ENCODE measurements around the gene F11. TPM values are rescaled to one million over a fixed set of nuclear protein-coding genes. Genes with fewer than 3 reads are reported as not detected.
"Not testable (repeated sequence)": the region's sequence is repeated elsewhere in the genome, so short reads cannot be mapped to it uniquely, and the experiment has no call there.

The F11 gene
- total RNA-seq, 4 donors from 2014 or later: not detected

DNA sequence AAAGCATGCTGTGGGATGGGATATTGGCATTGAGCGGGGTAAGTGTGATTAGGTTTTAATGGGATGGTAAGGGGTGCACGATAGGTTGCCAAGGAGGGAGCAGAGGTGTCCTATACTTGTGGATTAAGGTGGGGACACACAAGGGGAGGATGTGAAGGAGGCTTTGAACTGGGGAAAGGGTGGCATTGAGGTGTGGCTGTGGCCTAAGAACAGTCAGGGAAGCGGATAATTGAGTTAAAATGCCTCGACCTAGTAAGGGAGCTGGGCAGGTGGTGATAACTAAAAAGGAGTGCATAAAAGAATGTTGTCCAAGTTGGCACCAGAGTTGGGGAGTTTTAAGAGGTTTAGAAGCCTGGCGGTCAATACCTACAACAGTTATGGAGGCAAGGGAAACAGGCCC, 21.2 kb upstream of the F11 start:
- Histone ChIP-seq H3K4me1 (no peaks in the 10 kb centered on the region), H3K27me3 (no peaks in the 10 kb centered on the region), H3K27ac (no peak overlapping the region), H3K4me3 (no peak overlapping the region), H3K9me3 (no peaks in the 10 kb centered on the region), H3K36me3 (no peaks in the 10 kb centered on the region)
- intact Hi-C loops (cut with DNase I): no loop called here
- DNase-seq: no peak
- WGBS, 2 donors: 81 to 82% methylated on average over 5 of the region's 5 CpGs
- TF ChIP-seq, protein P1, sequence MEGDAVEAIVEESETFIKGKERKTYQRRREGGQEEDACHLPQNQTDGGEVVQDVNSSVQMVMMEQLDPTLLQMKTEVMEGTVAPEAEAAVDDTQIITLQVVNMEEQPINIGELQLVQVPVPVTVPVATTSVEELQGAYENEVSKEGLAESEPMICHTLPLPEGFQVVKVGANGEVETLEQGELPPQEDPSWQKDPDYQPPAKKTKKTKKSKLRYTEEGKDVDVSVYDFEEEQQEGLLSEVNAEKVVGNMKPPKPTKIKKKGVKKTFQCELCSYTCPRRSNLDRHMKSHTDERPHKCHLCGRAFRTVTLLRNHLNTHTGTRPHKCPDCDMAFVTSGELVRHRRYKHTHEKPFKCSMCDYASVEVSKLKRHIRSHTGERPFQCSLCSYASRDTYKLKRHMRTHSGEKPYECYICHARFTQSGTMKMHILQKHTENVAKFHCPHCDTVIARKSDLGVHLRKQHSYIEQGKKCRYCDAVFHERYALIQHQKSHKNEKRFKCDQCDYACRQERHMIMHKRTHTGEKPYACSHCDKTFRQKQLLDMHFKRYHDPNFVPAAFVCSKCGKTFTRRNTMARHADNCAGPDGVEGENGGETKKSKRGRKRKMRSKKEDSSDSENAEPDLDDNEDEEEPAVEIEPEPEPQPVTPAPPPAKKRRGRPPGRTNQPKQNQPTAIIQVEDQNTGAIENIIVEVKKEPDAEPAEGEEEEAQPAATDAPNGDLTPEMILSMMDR (IDR thresholded peaks at IDR 0.05): no peak
- TF ChIP-seq POLR2A (IDR thresholded peaks at IDR 0.05): no peak

GRCh38 chr4:186247062-186247752, 18.8 kb upstream of the F11 start:
- DNase-seq; H3K4me3 ChIP-seq; H3K4me1 ChIP-seq; H3K9me3 ChIP-seq; H3K27ac ChIP-seq; intact Hi-C loops (cut with DNase I); H3K27me3 ChIP-seq; H3K36me3 ChIP-seq: not testable (repeated sequence)
- 82 to 84% methylated on average over 9 of the region's 9 CpGs for WGBS, 2 donors

DNA sequence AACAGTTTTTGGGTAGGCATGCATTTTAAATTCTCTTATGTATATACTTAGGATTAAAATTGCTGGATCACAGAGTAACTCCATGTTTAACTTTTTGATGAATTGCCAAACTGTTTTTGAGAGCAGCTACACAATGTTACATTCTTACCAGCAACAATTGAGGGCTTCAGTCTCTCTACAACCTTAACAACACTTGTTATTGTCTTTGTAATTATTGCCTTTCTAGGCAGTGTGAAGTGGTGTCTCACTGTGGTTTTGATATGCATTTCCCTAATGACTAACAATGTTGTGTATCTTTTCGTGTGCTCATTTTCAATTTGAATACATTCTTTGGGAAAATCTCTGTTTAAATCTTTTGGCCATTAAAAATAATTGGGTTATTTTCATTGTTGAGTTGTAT, 17.3 kb upstream of the F11 start:
- no peaks in the 10 kb centered on the region for H3K4me1 ChIP-seq
- H3K9me3 ChIP-seq: no peaks in the 10 kb centered on the region
- H3K4me3 ChIP-seq: no peak overlapping the region
- no peaks in the 10 kb centered on the region for H3K27me3 ChIP-seq
- WGBS, 2 donors: 42 to 75% methylated on average over 1 of the region's 1 CpG
- no peak overlapping the region for H3K27ac ChIP-seq
- no peak for DNase-seq
- TF ChIP-seq POLR2A (IDR thresholded peaks at IDR 0.05): no peak
- TF ChIP-seq, protein P1 (IDR thresholded peaks at IDR 0.05): no peak
- intact Hi-C loops (cut with DNase I): no loop called here
- H3K36me3 ChIP-seq: peaks cover 0 to 7% (median 0%) of the 10 kb centered on the region in 3 donors

DNA sequence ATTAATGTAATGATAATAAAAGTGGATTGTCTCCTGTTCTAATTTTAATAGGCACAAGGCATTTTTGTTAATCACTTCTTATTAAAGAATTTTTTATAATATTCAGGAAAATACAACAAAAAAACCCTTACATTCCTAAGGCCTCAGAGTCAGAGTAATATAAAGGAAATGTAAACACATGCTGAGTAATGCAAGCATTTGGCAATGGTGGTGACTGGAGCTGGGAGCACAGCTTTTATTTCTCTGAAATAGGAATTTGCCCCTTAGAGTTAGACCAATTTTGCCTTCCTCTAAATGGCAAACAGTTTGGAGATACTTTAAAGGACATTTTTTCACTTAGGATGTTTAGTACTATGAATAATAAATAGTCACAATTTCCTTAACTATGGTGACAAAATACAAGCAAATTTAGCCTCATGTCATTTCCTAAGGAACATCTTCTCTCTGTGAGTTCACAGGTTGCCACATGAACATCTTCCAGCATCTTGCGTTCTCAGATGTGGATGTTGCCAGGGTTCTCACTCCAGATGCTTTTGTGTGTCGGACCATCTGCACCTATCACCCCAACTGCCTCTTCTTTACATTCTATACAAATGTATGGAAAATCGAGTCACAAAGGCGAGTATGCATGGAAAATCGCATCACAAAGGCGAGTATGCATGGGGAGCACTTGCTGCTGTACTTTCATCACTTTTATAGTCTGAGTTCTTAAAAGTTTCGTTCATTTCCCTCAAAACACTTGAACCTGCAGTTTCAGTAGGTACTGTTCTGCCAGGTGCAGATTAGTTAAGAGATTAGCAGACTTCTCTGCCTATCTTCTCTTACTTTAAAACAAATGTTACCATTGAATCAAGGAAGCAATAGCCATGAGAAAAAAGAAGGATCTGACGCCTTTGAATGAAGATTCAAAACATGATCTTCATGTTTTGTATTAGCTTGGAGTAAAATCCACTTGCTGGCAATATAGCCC, 15.9 kb upstream of the F11 start:
- intact Hi-C loops (cut with DNase I): no loop called here
- H3K36me3 ChIP-seq: peaks cover 0 to 7% (median 0%) of the 10 kb centered on the region in 3 donors
- H3K27me3 ChIP-seq: no peaks in the 10 kb centered on the region
- 54 to 70% methylated on average over 8 of the region's 8 CpGs for WGBS, 2 donors
- no peak for TF ChIP-seq POLR2A (IDR thresholded peaks at IDR 0.05)
- H3K4me3 ChIP-seq: no peak overlapping the region
- H3K9me3 ChIP-seq: no peaks in the 10 kb centered on the region
- no peak for DNase-seq
- no peaks in the 10 kb centered on the region for H3K4me1 ChIP-seq
- no peak overlapping the region for H3K27ac ChIP-seq

DNA sequence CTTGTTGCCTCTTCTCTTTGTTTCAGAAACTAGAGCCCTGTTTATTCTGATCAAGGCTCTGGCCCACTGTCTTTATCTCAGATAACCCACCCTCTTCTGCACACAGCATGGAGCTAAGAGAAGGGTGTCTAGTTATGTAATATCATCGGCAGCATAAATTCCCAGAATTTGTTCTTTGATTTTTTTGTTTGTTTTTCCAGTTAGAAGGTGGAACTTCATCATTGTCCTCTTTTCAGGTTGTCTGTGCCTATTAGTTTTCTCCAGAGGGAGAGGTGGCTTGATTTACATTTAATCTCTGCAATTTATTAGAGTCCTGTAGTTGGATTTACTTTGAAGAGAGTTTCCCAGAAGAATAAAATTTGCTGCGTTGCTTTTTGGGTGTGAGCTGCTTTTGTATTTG, 15.2 kb upstream of the F11 start:
- 38 to 59% methylated on average over 2 of the region's 2 CpGs for WGBS, 2 donors

More for the DNA sequence above, 15.2 kb upstream of the F11 start:
- Histone ChIP-seq H3K9me3 (no peaks in the 10 kb centered on the region), H3K4me1 (no peaks in the 10 kb centered on the region), H3K27me3 (no peaks in the 10 kb centered on the region), H3K4me3 (no peak overlapping the region), H3K36me3 (peaks cover 0 to 7% (median 0%) of the 10 kb centered on the region in 3 donors), H3K27ac (no peak overlapping the region)
- intact Hi-C loops (cut with DNase I): no loop called here
- DNase-seq: no peak
- TF ChIP-seq, protein P1 (IDR thresholded peaks at IDR 0.05): no peak
- TF ChIP-seq POLR2A (IDR thresholded peaks at IDR 0.05): no peak

Measured in esophagus squamous epithelium (tissue), 5 donors.